AG04450 (cell line): ENCODE measurements around the gene RPAP2. TPM values are rescaled to one million over a fixed set of nuclear protein-coding genes. Genes with fewer than 3 reads are reported as not detected.
"Not testable (repeated sequence)": the region's sequence is repeated elsewhere in the genome, so short reads cannot be mapped to it uniquely, and the experiment has no call there.

Experiments
- CTCF ChIA-PET: fragments of 300-600, 350-600 bp; formaldehyde crosslinking; extraction: SDS; loops from one replicate; lab custom pipeline; 2022; ENCODE audit warnings: antibody characterized with exemption, inconsistent platforms; lab: Charles Lee
- POLR2A ChIA-PET: fragments of 350-600 bp; formaldehyde crosslinking; extraction: SDS; loops from one replicate; lab custom pipeline; 2021; ENCODE audit warnings: antibody characterized with exemption, inconsistent platforms; lab: Yijun Ruan, JAX
- DNase-seq: peaks from one replicate; pipeline ENCODE4 v3.0.0-alpha.2; 2011; ENCODE audit warnings: low read depth, low spot score
- H3K27ac ChIP-seq: one replicate; pipeline ENCODE4 v1.5.1; 2012; ENCODE audit warnings: low read depth, low read length, control low read depth
- H3K27me3 ChIP-seq: one replicate; pipeline ENCODE4 v1.6.0; 2012; ENCODE audit warnings: low read length; ENCODE audit not compliant: control insufficient read depth, insufficient read depth
- H3K4me3 ChIP-seq: 2 replicates; pipeline ENCODE4 v1.5.1; 2011; ENCODE audit warnings: mild to moderate bottlenecking, low read depth, low read length, control low read depth
- H3K9me3 ChIP-seq: 2 replicates; pipeline ENCODE4 v1.5.1; 2012; ENCODE audit warnings: low read length; ENCODE audit not compliant: control insufficient read depth, insufficient read depth
- polyA plus RNA-seq: library from polyadenylated mRNA; depleted of rRNA; stranded (reverse); fragments of >200 nt; gene quantifications from 2 replicates; pipeline ENCODE4 v1.2.3, GENCODE V29; 2011
- TF ChIP-seq, protein P1 (sequence below): IDR thresholded peaks from 2 replicates; pipeline ENCODE4 v1.5.1; 2011; ENCODE audit warnings: low read depth, low read length, control low read depth, inconsistent platforms

The RPAP2 gene
- polyA plus RNA-seq, 1 experiment: 21.5 TPM

- ChIA-PET POLR2A (no interaction called here), CTCF (interaction anchor here (0.6 kb wide), 1 partner anchor 856 kb away, joined by 3 read pairs; no protein-coding TSS in a partner anchor)
Observed at GRCh38 chr1:92367496-92367895, 68.6 kb downstream of the RPAP2 start.

GRCh38 chr1:92372164-92372563 is 73.3 kb downstream of the RPAP2 start:
- H3K9me3 ChIP-seq: no peaks in the 10 kb centered on the region
- ChIA-PET CTCF (no interaction called here), POLR2A (no interaction called here)
- DNase-seq: no peak
- no peak overlapping the region for H3K4me3 ChIP-seq
- no peak overlapping the region for H3K27ac ChIP-seq
- TF ChIP-seq, protein P1, sequence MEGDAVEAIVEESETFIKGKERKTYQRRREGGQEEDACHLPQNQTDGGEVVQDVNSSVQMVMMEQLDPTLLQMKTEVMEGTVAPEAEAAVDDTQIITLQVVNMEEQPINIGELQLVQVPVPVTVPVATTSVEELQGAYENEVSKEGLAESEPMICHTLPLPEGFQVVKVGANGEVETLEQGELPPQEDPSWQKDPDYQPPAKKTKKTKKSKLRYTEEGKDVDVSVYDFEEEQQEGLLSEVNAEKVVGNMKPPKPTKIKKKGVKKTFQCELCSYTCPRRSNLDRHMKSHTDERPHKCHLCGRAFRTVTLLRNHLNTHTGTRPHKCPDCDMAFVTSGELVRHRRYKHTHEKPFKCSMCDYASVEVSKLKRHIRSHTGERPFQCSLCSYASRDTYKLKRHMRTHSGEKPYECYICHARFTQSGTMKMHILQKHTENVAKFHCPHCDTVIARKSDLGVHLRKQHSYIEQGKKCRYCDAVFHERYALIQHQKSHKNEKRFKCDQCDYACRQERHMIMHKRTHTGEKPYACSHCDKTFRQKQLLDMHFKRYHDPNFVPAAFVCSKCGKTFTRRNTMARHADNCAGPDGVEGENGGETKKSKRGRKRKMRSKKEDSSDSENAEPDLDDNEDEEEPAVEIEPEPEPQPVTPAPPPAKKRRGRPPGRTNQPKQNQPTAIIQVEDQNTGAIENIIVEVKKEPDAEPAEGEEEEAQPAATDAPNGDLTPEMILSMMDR: no peak
- no peaks in the 10 kb centered on the region for H3K27me3 ChIP-seq

More at GRCh38 chr1:92367496-92367895, 68.6 kb downstream of the RPAP2 start:
- TF ChIP-seq, protein P1: no peak
- DNase-seq: no peak
- no peak overlapping the region for H3K27ac ChIP-seq
- no peak overlapping the region for H3K4me3 ChIP-seq
- no peaks in the 10 kb centered on the region for H3K27me3 ChIP-seq
- H3K9me3 ChIP-seq: no peaks in the 10 kb centered on the region

DNA sequence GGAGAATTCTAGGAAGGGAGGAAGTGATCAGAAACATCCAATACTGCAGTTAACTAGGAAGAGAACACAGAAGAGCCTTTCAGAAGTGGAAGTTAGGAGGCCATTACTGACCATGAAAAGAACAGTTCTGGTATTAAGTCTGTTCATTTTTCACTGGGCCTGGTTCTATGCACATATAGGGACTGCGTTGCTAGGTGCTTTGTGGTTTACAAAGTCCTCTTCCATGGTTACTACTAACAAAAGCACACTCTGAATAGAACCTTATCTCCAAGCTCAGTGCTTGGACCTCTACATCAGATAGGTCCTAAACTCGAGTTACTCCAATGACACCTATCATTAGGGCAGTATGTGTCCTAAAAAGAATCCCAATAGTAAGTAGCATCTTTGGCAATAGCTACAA is 75.4 kb downstream of the RPAP2 start:
- TF ChIP-seq, protein P1: no peak
- H3K9me3 ChIP-seq: no peaks in the 10 kb centered on the region
- no peaks in the 10 kb centered on the region for H3K27me3 ChIP-seq
- no peak for DNase-seq
- no peak overlapping the region for H3K4me3 ChIP-seq
- H3K27ac ChIP-seq: no peak overlapping the region
- ChIA-PET POLR2A (interaction anchor here (0.5 kb wide), 1 partner anchor 971 kb away, joined by 4 read pairs; the partner anchor contains the start of gene DR1), CTCF (no interaction called here)

DNA sequence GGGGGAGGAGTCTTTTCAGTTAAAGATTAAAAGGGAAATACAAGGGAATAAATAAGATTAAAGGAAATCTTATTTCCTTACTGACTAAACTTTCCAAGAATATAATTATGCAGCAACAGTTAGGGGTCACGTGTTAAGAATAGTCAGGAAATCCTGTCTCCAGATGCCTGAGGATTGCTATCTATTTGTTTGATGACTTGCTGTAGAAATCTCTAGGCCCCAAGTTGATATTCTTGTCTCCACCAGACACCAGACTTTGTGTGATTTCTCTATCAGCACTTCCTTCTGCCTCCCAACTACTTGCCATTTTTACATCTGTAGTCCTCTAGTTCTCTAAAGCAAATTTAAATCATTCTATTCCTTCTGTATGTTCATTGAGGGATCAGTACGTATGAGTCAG is 77.5 kb downstream of the RPAP2 start:
- ChIA-PET CTCF (no interaction called here), POLR2A (no interaction called here)
- H3K4me3 ChIP-seq: no peak overlapping the region
- no peak overlapping the region for H3K27ac ChIP-seq
- H3K27me3 ChIP-seq: no peaks in the 10 kb centered on the region
- TF ChIP-seq, protein P1: no peak
- H3K9me3 ChIP-seq: no peaks in the 10 kb centered on the region
- no peak for DNase-seq

GRCh38 chr1:92377991-92378390 is 79.1 kb downstream of the RPAP2 start:
- H3K4me3 ChIP-seq, H3K9me3 ChIP-seq, H3K27me3 ChIP-seq, DNase-seq, CTCF ChIA-PET, H3K27ac ChIP-seq, POLR2A ChIA-PET: not testable (repeated sequence)
